GM23338 (cell line): Measurements from ENCODE around the gene IKBKE. TPM values are rescaled to one million over a fixed set of nuclear protein-coding genes. Genes with fewer than 3 reads are reported as not detected.

Source experiments
- ATAC-seq: fragments of 200-7000 bp; cut with Tn5 transposase; 3 replicates; pipeline ENCODE4 v1.9.1; 2020
- DNase-seq: peaks from one replicate; pipeline ENCODE4 v3.0.0-alpha.2; 2015; ENCODE audit warnings: low spot score
- H2AFZ ChIP-seq: fragments of 200-600 bp; sonication (generic); 2 replicates; pipeline ENCODE4 v1.8.0; 2016; ENCODE audit warnings: antibody characterized with exemption, mild to moderate bottlenecking, moderate library complexity
- H3F3A ChIP-seq: fragments of 200-600 bp; sonication (generic); replicated peaks from 2 replicates; pipeline ENCODE4 v1.8.0; 2017; ENCODE audit warnings: antibody characterized with exemption, mixed run types, low read depth
- H3K27ac ChIP-seq: fragments of 200-600 bp; sonication (generic); 2 replicates; pipeline ENCODE4 v1.6.1; 2016; ENCODE audit warnings: low read depth
- H3K27me3 ChIP-seq: fragments of 200-600 bp; sonication (generic); 2 replicates; pipeline ENCODE4 v1.8.0; 2016; ENCODE audit warnings: mild to moderate bottlenecking, mixed run types, moderate library complexity; ENCODE audit not compliant: insufficient read depth
- H3K36me3 ChIP-seq: fragments of 200-600 bp; sonication (generic); 2 replicates; pipeline ENCODE4 v1.8.0; 2016; ENCODE audit warnings: mild to moderate bottlenecking; ENCODE audit not compliant: insufficient read depth
- H3K4me1 ChIP-seq: fragments of 200-600 bp; sonication (generic); 2 replicates; pipeline ENCODE4 v1.8.0; 2016; ENCODE audit warnings: mild to moderate bottlenecking, moderate library complexity; ENCODE audit not compliant: insufficient read depth
- H3K4me2 ChIP-seq: fragments of 200-600 bp; sonication (generic); 2 replicates; pipeline ENCODE4 v1.7.1; 2017; ENCODE audit warnings: mixed run types
- H3K4me3 ChIP-seq: fragments of 200-600 bp; sonication (generic); 2 replicates; pipeline ENCODE4 v1.6.1; 2016; ENCODE audit warnings: mixed run types
- H3K79me2 ChIP-seq: fragments of 200-600 bp; sonication (generic); replicated peaks from 2 replicates; pipeline ENCODE4 v1.8.0; 2017; ENCODE audit warnings: mild to moderate bottlenecking; ENCODE audit not compliant: insufficient read depth
- H3K9me2 ChIP-seq: fragments of 200-600 bp; sonication (generic); 2 replicates; pipeline ENCODE4 v1.8.0; 2017; ENCODE audit not compliant: insufficient read depth
- H4K20me1 ChIP-seq: fragments of 200-600 bp; sonication (generic); replicated peaks from 2 replicates; pipeline ENCODE4 v1.8.0; 2017; ENCODE audit warnings: mild to moderate bottlenecking; ENCODE audit not compliant: insufficient read depth
- H3K27ac Mint-ChIP-seq: 2 replicates; pipeline ENCODE4 v1.8.0; 2020; ENCODE audit warnings: inconsistent platforms, mild to moderate bottlenecking, moderate library complexity, mixed read lengths
- H3K27me3 Mint-ChIP-seq: 3 replicates; pipeline ENCODE4 v1.8.0; 2022; ENCODE audit warnings: low read depth, mild to moderate bottlenecking, moderate library complexity, mixed read lengths, inconsistent platforms; ENCODE audit not compliant: insufficient read depth, poor library complexity
- H3K36me3 Mint-ChIP-seq: 3 replicates; pipeline ENCODE4 v1.8.0; 2021; ENCODE audit warnings: low read depth, mild to moderate bottlenecking, inconsistent platforms, moderate library complexity, mixed read lengths
- H3K4me1 Mint-ChIP-seq: 3 replicates; pipeline ENCODE4 v1.8.0; 2020; ENCODE audit warnings: mild to moderate bottlenecking, inconsistent platforms, mixed read lengths
- H3K4me3 Mint-ChIP-seq: 3 replicates; pipeline ENCODE4 v1.8.0; 2021; ENCODE audit warnings: moderate library complexity, mild to moderate bottlenecking, inconsistent platforms, mixed read lengths
- H3K9me3 Mint-ChIP-seq: 3 replicates; pipeline ENCODE4 v1.8.0; 2020; ENCODE audit warnings: moderate library complexity, mild to moderate bottlenecking, inconsistent platforms, mixed read lengths
- CREB1 ChIP-seq: fragments of 250-450 bp; sonication (Bioruptor Pico); IDR thresholded peaks from 2 replicates; pipeline ENCODE4 v1.5.0; 2020; ENCODE audit warnings: low read depth, mild to moderate bottlenecking, moderate library complexity
- EZH2 ChIP-seq: fragments of 200-600 bp; sonication (generic); IDR thresholded peaks from one replicate; pipeline ENCODE4 v1.8.0; 2017; ENCODE audit warnings: antibody characterized with exemption, mild to moderate bottlenecking, low read depth; ENCODE audit not compliant: unreplicated experiment
- STAT1 ChIP-seq: IDR thresholded peaks from one replicate; pipeline ENCODE4 v1.6.1; 2016; ENCODE audit warnings: antibody characterized with exemption; ENCODE audit not compliant: unreplicated experiment
- ZNF114 ChIP-seq: fragments of 250-450 bp; sonication (Bioruptor Pico); IDR thresholded peaks from 2 replicates; pipeline ENCODE4 v1.5.0; 2020; ENCODE audit warnings: mild to moderate bottlenecking, moderate library complexity
- polyA plus RNA-seq: library from polyadenylated mRNA; unstranded; fragments of >200 nt; fragmentation: Nextera tagmentation; extraction: Ambion mirVana; gene quantifications from 2 replicates; pipeline ENCODE4 v1.2.1, GENCODE V29; 2016
- total RNA-seq: library from RNA; depleted of rRNA; stranded (reverse); fragments of >200 nt; shearing (Covaris generic); gene quantifications from 2 replicates; pipeline ENCODE4 v1.2.3, GENCODE V29; 2014
- TF ChIP-seq, protein P1 (sequence below): fragments of 250-450 bp; sonication (Bioruptor Pico); IDR thresholded peaks from 2 replicates; pipeline ENCODE4 v1.5.0; 2020; ENCODE audit warnings: mild to moderate bottlenecking, moderate library complexity
- TF ChIP-seq, protein P2 (sequence below): IDR thresholded peaks from 2 replicates; pipeline ENCODE4 v1.6.1; 2016; ENCODE audit warnings: antibody characterized with exemption

The IKBKE gene
- total and polyA plus RNA-seq, 2 experiments from 2014 or later: 4.8 to 11.1 TPM

DNA sequence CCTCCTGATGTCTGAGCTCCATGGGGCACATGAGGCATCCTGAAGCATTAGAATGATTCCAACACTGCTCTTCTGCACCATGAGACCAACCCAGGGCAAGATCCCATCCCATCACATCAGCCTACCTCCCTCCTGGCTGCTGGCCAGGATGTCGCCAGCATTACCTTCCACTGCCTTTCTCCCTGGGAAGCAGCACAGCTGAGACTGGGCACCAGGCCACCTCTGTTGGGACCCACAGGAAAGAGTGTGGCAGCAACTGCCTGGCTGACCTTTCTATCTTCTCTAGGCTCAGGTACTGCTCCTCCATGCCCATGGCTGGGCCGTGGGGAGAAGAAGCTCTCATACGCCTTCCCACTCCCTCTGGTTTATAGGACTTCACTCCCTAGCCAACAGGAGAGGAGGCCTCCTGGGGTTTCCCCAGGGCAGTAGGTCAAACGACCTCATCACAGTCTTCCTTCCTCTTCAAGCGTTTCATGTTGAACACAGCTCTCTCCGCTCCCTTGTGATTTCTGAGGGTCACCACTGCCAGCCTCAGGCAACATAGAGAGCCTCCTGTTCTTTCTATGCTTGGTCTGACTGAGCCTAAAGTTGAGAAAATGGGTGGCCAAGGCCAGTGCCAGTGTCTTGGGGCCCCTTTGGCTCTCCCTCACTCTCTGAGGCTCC lies 26.0 kb downstream of the IKBKE start (continued):
- no peak for TF ChIP-seq CREB1 (CRISPR knock-in tag)
- TF ChIP-seq STAT1: no peak
- TF ChIP-seq EZH2: no peak
- TF ChIP-seq, protein P1, sequence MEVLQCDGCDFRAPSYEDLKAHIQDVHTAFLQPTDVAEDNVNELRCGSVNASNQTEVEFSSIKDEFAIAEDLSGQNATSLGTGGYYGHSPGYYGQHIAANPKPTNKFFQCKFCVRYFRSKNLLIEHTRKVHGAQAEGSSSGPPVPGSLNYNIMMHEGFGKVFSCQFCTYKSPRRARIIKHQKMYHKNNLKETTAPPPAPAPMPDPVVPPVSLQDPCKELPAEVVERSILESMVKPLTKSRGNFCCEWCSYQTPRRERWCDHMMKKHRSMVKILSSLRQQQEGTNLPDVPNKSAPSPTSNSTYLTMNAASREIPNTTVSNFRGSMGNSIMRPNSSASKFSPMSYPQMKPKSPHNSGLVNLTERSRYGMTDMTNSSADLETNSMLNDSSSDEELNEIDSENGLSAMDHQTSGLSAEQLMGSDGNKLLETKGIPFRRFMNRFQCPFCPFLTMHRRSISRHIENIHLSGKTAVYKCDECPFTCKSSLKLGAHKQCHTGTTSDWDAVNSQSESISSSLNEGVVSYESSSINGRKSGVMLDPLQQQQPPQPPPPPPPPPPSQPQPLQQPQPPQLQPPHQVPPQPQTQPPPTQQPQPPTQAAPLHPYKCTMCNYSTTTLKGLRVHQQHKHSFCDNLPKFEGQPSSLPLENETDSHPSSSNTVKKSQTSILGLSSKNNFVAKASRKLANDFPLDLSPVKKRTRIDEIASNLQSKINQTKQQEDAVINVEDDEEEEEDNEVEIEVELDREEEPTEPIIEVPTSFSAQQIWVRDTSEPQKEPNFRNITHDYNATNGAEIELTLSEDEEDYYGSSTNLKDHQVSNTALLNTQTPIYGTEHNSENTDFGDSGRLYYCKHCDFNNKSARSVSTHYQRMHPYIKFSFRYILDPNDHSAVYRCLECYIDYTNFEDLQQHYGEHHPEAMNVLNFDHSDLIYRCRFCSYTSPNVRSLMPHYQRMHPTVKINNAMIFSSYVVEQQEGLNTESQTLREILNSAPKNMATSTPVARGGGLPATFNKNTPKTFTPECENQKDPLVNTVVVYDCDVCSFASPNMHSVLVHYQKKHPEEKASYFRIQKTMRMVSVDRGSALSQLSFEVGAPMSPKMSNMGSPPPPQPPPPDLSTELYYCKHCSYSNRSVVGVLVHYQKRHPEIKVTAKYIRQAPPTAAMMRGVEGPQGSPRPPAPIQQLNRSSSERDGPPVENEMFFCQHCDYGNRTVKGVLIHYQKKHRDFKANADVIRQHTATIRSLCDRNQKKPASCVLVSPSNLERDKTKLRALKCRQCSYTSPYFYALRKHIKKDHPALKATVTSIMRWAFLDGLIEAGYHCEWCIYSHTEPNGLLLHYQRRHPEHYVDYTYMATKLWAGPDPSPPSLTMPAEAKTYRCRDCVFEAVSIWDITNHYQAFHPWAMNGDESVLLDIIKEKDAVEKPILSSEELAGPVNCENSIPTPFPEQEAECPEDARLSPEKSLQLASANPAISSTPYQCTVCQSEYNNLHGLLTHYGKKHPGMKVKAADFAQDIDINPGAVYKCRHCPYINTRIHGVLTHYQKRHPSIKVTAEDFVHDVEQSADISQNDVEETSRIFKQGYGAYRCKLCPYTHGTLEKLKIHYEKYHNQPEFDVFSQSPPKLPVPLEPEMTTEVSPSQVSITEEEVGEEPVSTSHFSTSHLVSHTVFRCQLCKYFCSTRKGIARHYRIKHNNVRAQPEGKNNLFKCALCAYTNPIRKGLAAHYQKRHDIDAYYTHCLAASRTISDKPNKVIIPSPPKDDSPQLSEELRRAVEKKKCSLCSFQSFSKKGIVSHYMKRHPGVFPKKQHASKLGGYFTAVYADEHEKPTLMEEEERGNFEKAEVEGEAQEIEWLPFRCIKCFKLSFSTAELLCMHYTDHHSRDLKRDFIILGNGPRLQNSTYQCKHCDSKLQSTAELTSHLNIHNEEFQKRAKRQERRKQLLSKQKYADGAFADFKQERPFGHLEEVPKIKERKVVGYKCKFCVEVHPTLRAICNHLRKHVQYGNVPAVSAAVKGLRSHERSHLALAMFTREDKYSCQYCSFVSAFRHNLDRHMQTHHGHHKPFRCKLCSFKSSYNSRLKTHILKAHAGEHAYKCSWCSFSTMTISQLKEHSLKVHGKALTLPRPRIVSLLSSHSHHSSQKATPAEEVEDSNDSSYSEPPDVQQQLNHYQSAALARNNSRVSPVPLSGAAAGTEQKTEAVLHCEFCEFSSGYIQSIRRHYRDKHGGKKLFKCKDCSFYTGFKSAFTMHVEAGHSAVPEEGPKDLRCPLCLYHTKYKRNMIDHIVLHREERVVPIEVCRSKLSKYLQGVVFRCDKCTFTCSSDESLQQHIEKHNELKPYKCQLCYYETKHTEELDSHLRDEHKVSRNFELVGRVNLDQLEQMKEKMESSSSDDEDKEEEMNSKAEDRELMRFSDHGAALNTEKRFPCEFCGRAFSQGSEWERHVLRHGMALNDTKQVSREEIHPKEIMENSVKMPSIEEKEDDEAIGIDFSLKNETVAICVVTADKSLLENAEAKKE (CRISPR knock-in tag): no peak

DNA sequence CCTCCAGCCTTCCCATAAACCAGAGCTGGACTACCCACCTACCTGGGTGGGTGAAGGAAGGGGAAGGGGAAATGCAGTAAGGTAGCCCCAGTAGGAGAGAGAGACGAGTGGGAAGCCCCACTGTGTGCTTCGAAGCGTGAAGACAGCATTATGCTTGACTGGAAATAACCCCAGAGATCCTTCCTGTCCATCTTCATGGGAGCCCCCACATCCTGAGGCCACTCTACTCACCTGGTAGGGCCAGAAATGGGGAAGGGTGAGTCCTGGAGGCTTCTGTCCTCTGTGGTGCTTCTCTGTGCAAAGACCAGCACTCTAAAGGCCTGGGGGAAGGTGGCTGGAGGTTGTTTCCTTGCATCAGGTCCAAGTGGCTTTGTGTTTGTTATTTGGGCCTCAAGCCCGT lies 27.1 kb downstream of the IKBKE start:
- no peaks in the 10 kb centered on the region for H3K9me2 ChIP-seq
- Mint-ChIP-seq H3K27me3 (peaks cover 11% of the 10 kb centered on the region), H3K4me3 (no peak overlapping the region), H3K9me3 (no peaks in the 10 kb centered on the region), H3K27ac (no peak overlapping the region), H3K36me3 (peaks cover 15% of the 10 kb centered on the region), H3K4me1 (peaks cover 12% of the 10 kb centered on the region)
- peaks cover 6% of the 10 kb centered on the region; the same call in 1 of the 2 replicates for H3K4me1 ChIP-seq
- no peak overlapping the region for H2AFZ ChIP-seq
- no peak overlapping the region for H3K4me3 ChIP-seq
- no peaks in the 10 kb centered on the region for H3K79me2 ChIP-seq
- H3K27ac ChIP-seq: no peak overlapping the region
- no peaks in the 10 kb centered on the region for H3K36me3 ChIP-seq
- no peaks in the 10 kb centered on the region for H3F3A ChIP-seq
- DNase-seq (no peak), ATAC-seq (no peak)
- peaks cover under 1% of the 10 kb centered on the region; the same call in 1 of the 2 replicates for H3K27me3 ChIP-seq
- H3K4me2 ChIP-seq: no peak overlapping the region
- no peak for TF ChIP-seq STAT1
- TF ChIP-seq, protein P2, sequence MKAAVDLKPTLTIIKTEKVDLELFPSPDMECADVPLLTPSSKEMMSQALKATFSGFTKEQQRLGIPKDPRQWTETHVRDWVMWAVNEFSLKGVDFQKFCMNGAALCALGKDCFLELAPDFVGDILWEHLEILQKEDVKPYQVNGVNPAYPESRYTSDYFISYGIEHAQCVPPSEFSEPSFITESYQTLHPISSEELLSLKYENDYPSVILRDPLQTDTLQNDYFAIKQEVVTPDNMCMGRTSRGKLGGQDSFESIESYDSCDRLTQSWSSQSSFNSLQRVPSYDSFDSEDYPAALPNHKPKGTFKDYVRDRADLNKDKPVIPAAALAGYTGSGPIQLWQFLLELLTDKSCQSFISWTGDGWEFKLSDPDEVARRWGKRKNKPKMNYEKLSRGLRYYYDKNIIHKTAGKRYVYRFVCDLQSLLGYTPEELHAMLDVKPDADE: no peak
- TF ChIP-seq ZNF114 (CRISPR knock-in tag): no peak
- H4K20me1 ChIP-seq: no peaks in the 10 kb centered on the region
